EL (cell line): ENCODE measurements around the gene STK40.
A peak's percentile ranks its signal among the peaks of the same experiment; 100 is the strongest.

ENCODE experiments used
- DNase-seq: peaks from one replicate; pipeline ENCODE4 v3.0.0-alpha.2; 2016

The STK40 gene

GRCh38 chr1:36385410-36386264 is at the start of gene STK40:
Gene STK40, minus strand, starts transcription at chr1:36385924. Its CDS starts 24,592 bp downstream, at chr1:36361332.
- peak; percentile 100 for DNase-seq

GRCh38 chr1:36433102-36433501 is 47.4 kb upstream of the STK40 start:
- no peak for DNase-seq

- DNase-seq: no peak
Measured at GRCh38 chr1:36432616-36433015, 46.9 kb upstream of the STK40 start.

GRCh38 chr1:36425791-36426190 is 40.1 kb upstream of the STK40 start:
- DNase-seq: no peak

GRCh38 chr1:36421649-36422048 is 35.9 kb upstream of the STK40 start:
- no peak for DNase-seq

GRCh38 chr1:36420836-36421317 is 35.2 kb upstream of the STK40 start:
- peak; percentile 84 for DNase-seq

GRCh38 chr1:36420409-36420808 is 34.7 kb upstream of the STK40 start:
- DNase-seq: no peak

GRCh38 chr1:36419569-36419968 is 33.8 kb upstream of the STK40 start:
- DNase-seq: no peak

- no peak for DNase-seq
Measured at GRCh38 chr1:36419140-36419539, 33.4 kb upstream of the STK40 start.

- DNase-seq: no peak
Measured at GRCh38 chr1:36417931-36418330, 32.2 kb upstream of the STK40 start.

GRCh38 chr1:36415661-36416326 is 30.1 kb upstream of the STK40 start:
- no peak for DNase-seq

GRCh38 chr1:36414384-36414783 is 28.7 kb upstream of the STK40 start:
- DNase-seq: no peak

GRCh38 chr1:36411674-36412648 is 26.2 kb upstream of the STK40 start:
- peak; percentile 29 for DNase-seq

GRCh38 chr1:36408479-36408878 is 22.8 kb upstream of the STK40 start:
- DNase-seq: peak; percentile 79

GRCh38 chr1:36406440-36406839 is 20.7 kb upstream of the STK40 start:
- no peak for DNase-seq

- DNase-seq: no peak
Measured at GRCh38 chr1:36402504-36402890, 16.8 kb upstream of the STK40 start.

GRCh38 chr1:36401602-36402503 is 16.1 kb upstream of the STK40 start:
- DNase-seq: no peak

- no peak for DNase-seq
Measured at GRCh38 chr1:36400825-36401601, 15.3 kb upstream of the STK40 start.

GRCh38 chr1:36400514-36400824 is 14.7 kb upstream of the STK40 start:
- DNase-seq: no peak

- DNase-seq: no peak
Measured at GRCh38 chr1:36398370-36398977, 12.8 kb upstream of the STK40 start.
